GM21367 (cell line): ENCODE results near the gene TADA2A.
"Not testable (repeated sequence)": the region's sequence is repeated elsewhere in the genome, so short reads cannot be mapped to it uniquely, and the experiment has no call there.

Experiments
- ATAC-seq: cut with Tn5 transposase; IDR thresholded peaks from one replicate; pipeline ENCODE4 v1.9.1; 2021; ENCODE audit not compliant: unreplicated experiment

The TADA2A gene

GRCh38 chr17:37490638-37491614 is 84.2 kb downstream of the TADA2A start:
- ATAC-seq: no peak

- no peak for ATAC-seq
Observed at GRCh38 chr17:37492167-37492566, 85.5 kb downstream of the TADA2A start.

- no peak for ATAC-seq
Observed at GRCh38 chr17:37493249-37494027, 86.8 kb downstream of the TADA2A start.

- ATAC-seq: no peak
Observed at GRCh38 chr17:37494401-37494831, 87.7 kb downstream of the TADA2A start.

GRCh38 chr17:37494971-37495370 is 88.3 kb downstream of the TADA2A start:
- no peak for ATAC-seq

GRCh38 chr17:37500378-37500777 is 93.7 kb downstream of the TADA2A start:
- ATAC-seq: no peak

- ATAC-seq: no peak
Observed at GRCh38 chr17:37502009-37502936, 95.6 kb downstream of the TADA2A start.

- ATAC-seq: no peak
Observed at GRCh38 chr17:37503148-37503547, 96.5 kb downstream of the TADA2A start.

- ATAC-seq: no peak
Observed at GRCh38 chr17:37505333-37505732, 98.6 kb downstream of the TADA2A start.

- no peak for ATAC-seq
Observed at GRCh38 chr17:37506678-37507077, 100.0 kb downstream of the TADA2A start.

- ATAC-seq: no peak
Observed at GRCh38 chr17:37507111-37507510, 100.4 kb downstream of the TADA2A start.

- no peak for ATAC-seq
Observed at GRCh38 chr17:37510056-37510455, 103.4 kb downstream of the TADA2A start.

- not testable (repeated sequence) for ATAC-seq
Observed at GRCh38 chr17:37511642-37512041, 105.0 kb downstream of the TADA2A start.

- no peak for ATAC-seq
Observed at GRCh38 chr17:37512442-37513068, 105.9 kb downstream of the TADA2A start.

- no peak for ATAC-seq
Observed at GRCh38 chr17:37513711-37514110, 107.0 kb downstream of the TADA2A start.

- ATAC-seq: no peak
Observed at GRCh38 chr17:37516127-37516571, 109.5 kb downstream of the TADA2A start.

GRCh38 chr17:37517881-37518280 is 111.2 kb downstream of the TADA2A start:
- no peak for ATAC-seq

- ATAC-seq: no peak
Observed at GRCh38 chr17:37518826-37519225, 112.1 kb downstream of the TADA2A start.

- ATAC-seq: no peak
Observed at GRCh38 chr17:37519251-37519985, 112.7 kb downstream of the TADA2A start.
